ENCODE measurements around the gene PLSCR1. TPM values are rescaled to one million over a fixed set of nuclear protein-coding genes. Genes with fewer than 3 reads are reported as not detected.

The PLSCR1 gene
- total and polyA plus RNA-seq, 2 of the 4 experiments (the other 2 are of a cell fraction) = 5.6 to 13.2 TPM

- H3K14ac ChIP-seq (replicated peaks; ENCODE audit: low read depth, low read length) = no peak overlapping the region
- peaks cover 14 to 41% of the 10 kb centered on the region in 2 experiments for H3K79me1 ChIP-seq (ENCODE audit: low read depth in 1 of 2, low read length in 2 of 2)
- no peak overlapping the region for H3K27ac ChIP-seq (ENCODE audit: insufficient read depth, low read length)
- H4K5ac ChIP-seq (ENCODE audit: low read depth, low read length) = peak overlapping the region; percentile 39; the same call in 1 of the 2 replicates
- CTCF ChIA-PET = no interaction called here
- H3K4me2 ChIP-seq (ENCODE audit: low read depth, low read length) = peak overlapping the region; percentile 84; the same call in 1 of the 2 replicates
- H3K56ac ChIP-seq (ENCODE audit: extremely low read depth, insufficient read depth, low read length) = no peak overlapping the region; the same call in 1 of the 2 replicates
- peak overlapping the region; percentile 70; the same call in 1 of the 3 replicates for H2BK15ac ChIP-seq (ENCODE audit: low read depth, low read length)
- dilution Hi-C loops (cut with HindIII; ENCODE audit: low sequenced_read_pairs, unreplicated experiment) (no loop called here), in situ Hi-C loops (cut with MboI; ENCODE audit: low sequenced_read_pairs) (no loop called here), intact Hi-C loops (cut with micrococcal nuclease) (loop anchor here (2.0 kb wide), 1 partner anchor 21 kb away; no protein-coding TSS in a partner anchor)
- H2AK9ac ChIP-seq (replicated peaks; ENCODE audit: low read depth, low read length, poor library complexity) = no peak overlapping the region
- H3K36me3 ChIP-seq (ENCODE audit: control insufficient read depth, insufficient read depth, low read length) = peaks cover 4% of the 10 kb centered on the region
- no CpG with 5 or more reads among the region's 2 CpGs for WGBS, 2 experiments (ENCODE audit: extremely low coverage in 2 of 2, insufficient read length in 1 of 2)
- H3K23ac ChIP-seq (ENCODE audit: low read depth, low read length) = no peak overlapping the region; the same call in 1 of the 2 replicates
- BruUV-seq (replicated peaks) = no TSS peak
- no peaks in the 10 kb centered on the region for H4K20me1 ChIP-seq (ENCODE audit: insufficient read depth, low read length)
- no peak overlapping the region for H2BK20ac ChIP-seq (ENCODE audit: low read depth, low read length)
- peak; percentile 65 for DNase-seq
- H2AFZ ChIP-seq (replicated peaks; ENCODE audit: low read length, poor library complexity) = no peak overlapping the region
- H3K18ac ChIP-seq (ENCODE audit: low read depth, low read length) = peak overlapping the region; percentile 42
- no peak overlapping the region for H2AK5ac ChIP-seq (ENCODE audit: low read depth, low read length)
- H4K91ac ChIP-seq (ENCODE audit: insufficient read depth, low read depth, low read length) = no peak overlapping the region
- H3K4ac ChIP-seq (ENCODE audit: low read depth, low read length) = no peak overlapping the region
- 0 out of 4 replicates have a peak overlapping the region, but pooled peaks of 1 of the 2 experiments have one; percentile 43 for H4K8ac ChIP-seq (ENCODE audit: low read depth in 2 of 2, low read length in 2 of 2)
- no peak overlapping the region for H3K4me3 ChIP-seq (ENCODE audit: insufficient read depth, low read depth, low read length)
- ATAC-seq (ENCODE audit: low read depth) = no peak
- no peak overlapping the region for H3K9ac ChIP-seq (ENCODE audit: low read depth, low read length)
- H3K9me3 ChIP-seq (ENCODE audit: control insufficient read depth, insufficient read depth, low read length) = no peaks in the 10 kb centered on the region; the same call in 1 of the 2 replicates
- no peak overlapping the region for H2BK5ac ChIP-seq (ENCODE audit: low read depth, low read length, poor library complexity, severe bottlenecking)
- H3K27me3 ChIP-seq (ENCODE audit: control insufficient read depth, insufficient read depth, low read length) = no peaks in the 10 kb centered on the region
- peak; percentile 76 for TF ChIP-seq CEBPB (IDR thresholded peaks at IDR 0.05; ENCODE audit: low read depth, low read length)
- TF ChIP-seq RFX5 (IDR thresholded peaks at IDR 0.05; ENCODE audit: low read depth, low read length) = no peak
- TF ChIP-seq CHD1 (IDR thresholded peaks at IDR 0.05; ENCODE audit: low read depth, low read length) = no peak
- no peak for TF ChIP-seq MAFK (IDR thresholded peaks at IDR 0.05; ENCODE audit: low read depth, low read length)
- TF ChIP-seq NFE2L2 (IDR thresholded peaks at IDR 0.05; ENCODE audit: low read depth, low read length) = no peak
- TF ChIP-seq CTCF (conservative IDR thresholded peaks at IDR 0.05; ENCODE audit: low read depth, low read length) = no peak
- TF ChIP-seq RAD21 (IDR thresholded peaks at IDR 0.05; ENCODE audit: low read length) = no peak
- H3K9me1 ChIP-seq (ENCODE audit: insufficient read depth, low read length) = peaks cover 5% of the 10 kb centered on the region
- peaks cover 9% of the 10 kb centered on the region; the same call in 1 of the 2 replicates for H3K4me1 ChIP-seq (ENCODE audit: control insufficient read depth, insufficient read depth, low read length)
- no peak overlapping the region for H2BK120ac ChIP-seq (ENCODE audit: low read depth, low read length)
- POLR2A ChIA-PET (ENCODE audit: unreplicated experiment) = no interaction called here
Measured at GRCh38 chr3:146542179-146542578, 2.2 kb downstream of the PLSCR1 start.

Measured in IMR-90 (cell line).